ENCODE results near the gene SYT5. TPM values are rescaled to one million over a fixed set of nuclear protein-coding genes. Genes with fewer than 3 reads are reported as not detected.
"Not testable (repeated sequence)": the region's sequence is repeated elsewhere in the genome, so short reads cannot be mapped to it uniquely, and the experiment has no call there.

Gene SYT5
- total RNA-seq, 1 experiment from 2014 or later: 0.07 TPM

GRCh38 chr19:55209693-55210472 is 29.8 kb upstream of the SYT5 start:
- peak; percentile 96 for DNase-seq (ENCODE audit: low read depth)
- in situ Hi-C loops (cut with HindIII; ENCODE audit: low pct_unique_long_range_greater_than_20kb, low sequenced_read_pairs): no loop called here

- peak; percentile 69 for DNase-seq (ENCODE audit: low read depth)
- in situ Hi-C loops (cut with HindIII; ENCODE audit: low pct_unique_long_range_greater_than_20kb, low sequenced_read_pairs): no loop called here
These were observed 29.0 kb upstream of the SYT5 start, which contains the start of gene PTPRH for GRCh38 chr19:55208880-55209692. Gene PTPRH, minus strand, starts transcription at chr19:55209501. Its CDS starts 68 bp downstream, at chr19:55209433.

GRCh38 chr19:55206664-55207500 is 26.8 kb upstream of the SYT5 start:
- in situ Hi-C loops (cut with HindIII; ENCODE audit: low pct_unique_long_range_greater_than_20kb, low sequenced_read_pairs): no loop called here

GRCh38 chr19:55202199-55202598 is 22.1 kb upstream of the SYT5 start:
- DNase-seq (ENCODE audit: low read depth); in situ Hi-C loops (cut with HindIII; ENCODE audit: low pct_unique_long_range_greater_than_20kb, low sequenced_read_pairs): not testable (repeated sequence)

More at GRCh38 chr19:55206664-55207500, 26.8 kb upstream of the SYT5 start:
- DNase-seq (ENCODE audit: low read depth): peak; percentile 95

DNA sequence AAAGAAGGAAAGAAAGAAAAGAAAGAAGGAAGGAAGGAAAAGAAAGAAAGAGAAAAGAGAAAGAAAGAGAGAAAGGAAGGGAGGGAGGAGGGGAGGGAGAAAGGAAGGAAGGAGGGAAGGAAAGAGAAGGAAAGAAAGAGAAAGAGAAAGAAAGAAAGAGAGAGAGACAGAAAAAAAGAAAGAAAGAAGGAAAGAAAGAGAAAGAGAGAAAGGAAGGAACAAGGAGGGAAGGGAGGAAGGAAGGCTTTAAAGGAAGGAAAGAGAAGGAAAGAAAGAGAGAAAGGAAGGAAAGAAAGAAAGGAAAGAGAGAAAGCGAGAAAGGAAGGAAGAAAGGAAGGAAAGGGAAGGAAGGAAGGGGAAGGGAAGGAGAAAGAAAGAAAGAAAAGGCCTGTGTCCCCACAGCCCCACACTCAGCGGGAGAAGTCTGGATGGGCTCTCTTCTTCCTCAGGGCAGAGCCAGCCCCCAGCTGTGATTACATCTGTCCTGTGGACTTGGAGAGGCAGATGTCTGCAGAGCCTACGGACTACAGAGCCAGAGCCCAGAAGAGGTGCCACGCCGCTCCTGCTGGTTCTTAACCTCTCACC is 19.6 kb upstream of the SYT5 start:
- in situ Hi-C loops (cut with HindIII; ENCODE audit: low pct_unique_long_range_greater_than_20kb, low sequenced_read_pairs): no loop called here

DNA sequence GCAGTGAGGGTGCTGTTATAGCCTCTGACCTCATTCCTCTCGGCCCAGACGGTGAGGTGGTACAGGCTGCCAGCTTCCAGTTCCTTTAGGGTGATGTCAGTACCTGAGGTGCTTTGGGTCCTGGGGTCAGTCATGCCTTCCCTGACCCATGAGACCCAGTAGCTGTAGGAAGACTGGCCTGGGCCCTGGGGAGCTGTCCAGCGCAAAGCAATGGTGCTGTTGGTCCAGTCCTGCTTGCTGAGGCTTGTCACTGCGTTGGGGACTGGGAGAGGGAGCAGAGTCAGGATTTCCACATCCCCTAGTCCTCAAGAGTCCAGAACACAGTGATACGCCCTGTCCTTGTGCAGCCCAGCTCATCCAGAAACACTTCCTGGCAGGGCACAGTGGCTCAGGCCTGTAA is 18.6 kb upstream of the SYT5 start:
- in situ Hi-C loops (cut with HindIII; ENCODE audit: low pct_unique_long_range_greater_than_20kb, low sequenced_read_pairs): no loop called here
- no peak for DNase-seq (ENCODE audit: low read depth)

More for the DNA sequence above, 19.6 kb upstream of the SYT5 start:
- no peak for DNase-seq (ENCODE audit: low read depth)

GRCh38 chr19:55197528-55197927 is 17.4 kb upstream of the SYT5 start:
- no peak for DNase-seq (ENCODE audit: low read depth)

DNA sequence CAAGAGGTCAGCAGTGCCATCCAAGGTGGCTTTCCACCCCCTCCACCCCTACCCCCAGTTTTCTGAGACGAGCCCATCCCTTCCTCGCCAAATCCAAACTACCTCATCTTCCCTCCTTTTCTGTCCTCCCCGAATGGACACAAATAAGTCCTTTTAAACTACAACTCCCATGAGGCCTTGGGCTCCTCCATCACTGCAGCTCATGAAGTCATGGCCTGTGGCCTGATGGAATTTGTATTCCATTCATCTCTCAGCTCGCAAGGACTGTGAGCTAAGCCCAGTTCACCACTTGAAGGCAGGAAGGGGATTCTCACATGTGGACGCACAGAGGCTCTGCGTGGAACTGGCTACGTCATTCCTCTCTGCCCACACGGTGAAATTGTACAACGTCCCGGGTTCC is 16.7 kb upstream of the SYT5 start:
- no peak for DNase-seq (ENCODE audit: low read depth)
- in situ Hi-C loops (cut with HindIII; ENCODE audit: low pct_unique_long_range_greater_than_20kb, low sequenced_read_pairs): no loop called here

More at GRCh38 chr19:55197528-55197927, 17.4 kb upstream of the SYT5 start:
- in situ Hi-C loops (cut with HindIII; ENCODE audit: low pct_unique_long_range_greater_than_20kb, low sequenced_read_pairs): no loop called here

DNA sequence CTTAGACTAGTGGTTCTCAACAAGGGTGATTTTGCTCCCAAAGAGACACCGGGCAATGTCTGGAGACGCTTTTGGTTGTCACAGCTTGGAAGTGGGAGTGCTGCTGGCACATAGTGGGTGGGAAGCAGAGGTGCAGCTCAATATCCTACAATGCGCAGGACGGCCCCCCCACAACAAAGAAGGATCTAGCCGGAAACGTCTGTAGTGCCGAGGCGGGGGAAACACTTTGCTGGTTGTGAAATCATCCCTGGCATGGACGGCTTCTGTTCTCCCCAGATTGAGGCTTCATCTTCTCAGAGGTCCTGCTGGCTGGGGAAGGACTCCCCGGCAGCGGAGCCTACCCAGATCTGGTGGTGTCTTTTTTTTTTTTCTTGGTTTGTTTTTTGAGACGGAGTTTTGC is 13.4 kb upstream of the SYT5 start:
- no peak for DNase-seq (ENCODE audit: low read depth)
- in situ Hi-C loops (cut with HindIII; ENCODE audit: low pct_unique_long_range_greater_than_20kb, low sequenced_read_pairs): no loop called here

- DNase-seq (ENCODE audit: low read depth): peak; percentile 96
- in situ Hi-C loops (cut with HindIII; ENCODE audit: low pct_unique_long_range_greater_than_20kb, low sequenced_read_pairs): no loop called here
These were observed 9.3 kb upstream of the SYT5 start for GRCh38 chr19:55189403-55189835.

- DNase-seq (ENCODE audit: low read depth): peak; percentile 56
- in situ Hi-C loops (cut with HindIII; ENCODE audit: low pct_unique_long_range_greater_than_20kb, low sequenced_read_pairs): no loop called here
These were observed 8.5 kb upstream of the SYT5 start for GRCh38 chr19:55188625-55189024.

DNA sequence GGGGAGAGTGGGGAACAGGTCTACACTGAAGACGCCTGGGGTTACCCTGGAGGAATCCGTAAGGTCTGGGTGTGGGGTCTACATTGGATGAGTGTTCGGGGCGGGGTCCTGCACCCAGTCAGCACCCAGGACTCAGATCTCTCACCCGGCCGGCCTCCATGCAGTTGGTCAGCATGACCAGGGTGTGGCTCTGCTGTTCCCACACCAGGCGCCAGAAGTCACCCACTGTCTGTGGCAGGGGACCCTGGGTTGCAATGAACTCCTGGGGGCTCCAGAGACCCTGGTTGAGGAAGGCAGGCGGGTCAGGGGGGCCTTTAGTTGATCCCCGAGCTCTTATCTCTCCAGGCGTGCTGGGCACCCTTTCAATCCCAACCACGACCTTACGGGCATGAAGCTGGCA is 6.0 kb upstream of the SYT5 start:
- DNase-seq (ENCODE audit: low read depth): no peak
- in situ Hi-C loops (cut with HindIII; ENCODE audit: low pct_unique_long_range_greater_than_20kb, low sequenced_read_pairs): no loop called here

DNA sequence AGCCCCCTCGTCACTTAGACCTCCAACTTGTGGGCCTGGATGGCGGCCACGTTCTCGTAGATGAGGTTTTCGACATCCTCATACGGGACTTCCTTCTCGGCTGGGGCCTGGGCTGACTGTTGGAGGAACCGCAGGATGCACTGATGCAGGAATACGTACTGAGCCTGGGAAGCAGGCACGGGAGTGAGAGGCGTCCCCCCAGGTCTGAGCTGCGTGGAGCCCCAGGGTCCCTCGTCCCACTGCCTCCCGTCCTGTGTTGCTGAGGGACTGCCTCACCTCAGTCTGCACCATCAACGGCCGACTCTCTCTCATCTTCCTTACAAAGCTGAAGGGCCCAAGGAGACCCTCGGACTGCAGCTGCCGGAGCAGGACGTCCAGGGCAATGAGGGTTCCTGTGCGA is 1.7 kb upstream of the SYT5 start:
- in situ Hi-C loops (cut with HindIII; ENCODE audit: low pct_unique_long_range_greater_than_20kb, low sequenced_read_pairs): no loop called here
- no peak for DNase-seq (ENCODE audit: low read depth)

DNA sequence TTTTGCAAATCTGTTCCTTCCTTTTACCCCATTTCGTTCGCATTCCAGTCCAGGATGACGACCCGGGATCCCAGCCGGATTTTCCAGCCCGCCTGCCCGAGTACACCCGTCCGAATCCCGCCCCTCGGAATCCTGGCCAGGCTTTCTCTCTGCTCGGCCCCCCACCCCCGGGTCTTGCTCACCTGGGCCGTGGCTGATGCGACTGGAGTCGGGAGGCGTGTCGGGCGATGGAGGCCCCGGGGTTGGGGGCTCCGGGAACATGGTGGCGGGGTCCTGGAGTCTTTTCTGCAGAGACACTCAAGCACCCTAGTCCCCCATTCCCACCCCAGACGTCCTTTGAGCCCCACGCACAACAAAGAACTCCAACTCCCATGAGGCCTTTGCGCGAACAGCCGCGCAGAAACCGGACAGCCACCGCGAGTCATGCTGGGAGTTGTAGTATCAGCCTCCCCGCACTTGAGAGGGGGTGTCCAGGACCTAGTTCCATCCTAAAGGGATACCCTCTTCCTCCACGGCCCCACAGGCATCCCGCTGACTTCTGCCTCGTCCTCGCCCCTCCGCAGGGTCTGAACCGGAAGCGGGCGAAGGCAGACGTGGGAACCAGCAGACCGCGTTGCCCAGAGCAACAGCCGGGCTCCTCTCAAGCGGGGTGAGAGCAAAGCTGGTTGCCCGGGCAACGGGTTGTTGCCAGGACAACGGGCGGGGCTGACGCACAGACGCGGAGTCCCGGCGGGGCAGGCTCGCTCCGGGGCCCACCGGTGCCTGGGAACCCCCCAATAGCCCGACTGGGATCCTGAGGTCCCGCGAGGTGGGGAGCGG is 1.1 kb downstream of the SYT5 start:
- in situ Hi-C loops (cut with HindIII; ENCODE audit: low pct_unique_long_range_greater_than_20kb, low sequenced_read_pairs): loop anchor here (10.0 kb wide), 2 partner anchors 236 to 446 kb away; partner anchors contain the start of gene ZNF784
- no peak for DNase-seq (ENCODE audit: low read depth)

- no peak for DNase-seq (ENCODE audit: low read depth)
- in situ Hi-C loops (cut with HindIII; ENCODE audit: low pct_unique_long_range_greater_than_20kb, low sequenced_read_pairs): loop anchor here (10.0 kb wide), 2 partner anchors 239 to 449 kb away; partner anchors contain the start of gene ZNF784
These were observed 4.0 kb downstream of the SYT5 start for GRCh38 chr19:55176076-55176475.

DNA sequence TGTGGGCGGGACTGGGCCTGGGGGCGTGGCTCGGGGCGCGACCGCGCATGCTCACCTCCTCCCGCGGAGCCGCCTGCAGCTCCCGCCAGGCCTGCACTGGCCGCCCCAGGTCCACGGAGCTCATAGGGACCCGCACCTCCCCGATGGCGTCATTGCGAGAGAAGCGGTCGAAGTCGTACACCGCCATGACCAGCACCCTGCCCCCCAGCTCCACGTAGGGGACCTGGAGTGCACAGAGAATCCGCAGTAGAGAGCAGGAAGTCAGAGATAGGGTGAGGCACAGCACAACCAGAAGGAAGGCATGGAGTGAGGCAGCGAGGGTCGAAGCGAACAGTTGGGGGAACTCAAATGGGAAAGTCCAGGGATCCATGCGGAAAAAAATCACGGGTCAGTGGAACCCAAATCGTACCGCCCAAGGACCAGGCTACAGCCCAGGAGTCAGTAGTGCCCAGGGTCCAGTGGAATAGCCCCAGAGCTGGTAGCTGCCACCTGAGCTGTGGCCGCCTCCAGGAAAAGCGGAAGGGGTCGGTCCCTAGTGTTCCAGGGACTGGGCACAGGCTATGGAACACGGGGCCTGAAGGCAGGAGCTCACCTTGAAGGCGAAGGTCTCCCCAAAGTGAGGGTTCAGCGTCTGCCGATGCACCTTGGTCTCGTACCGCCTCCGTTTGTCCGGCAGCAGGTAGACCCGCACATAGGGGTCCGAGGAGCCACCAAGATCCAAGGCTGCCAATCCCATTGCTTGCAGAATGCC is 4.8 kb downstream of the SYT5 start:
- in situ Hi-C loops (cut with HindIII; ENCODE audit: low pct_unique_long_range_greater_than_20kb, low sequenced_read_pairs): loop anchor here (10.0 kb wide), 2 partner anchors 240 to 450 kb away; partner anchors contain the start of gene ZNF784
- DNase-seq (ENCODE audit: low read depth): no peak

Data from Caki2 (cell line).